HepG2 (cell line): Measurements from ENCODE around the gene ABTB2. TPM values are rescaled to one million over a fixed set of nuclear protein-coding genes. Genes with fewer than 3 reads are reported as not detected.

Experiments used
- ATAC-seq: fragments of 200-7000 bp; cut with Tn5 transposase; 3 replicates; pipeline ENCODE4 v1.9.1; 2020; ENCODE audit warnings: mild to moderate bottlenecking, moderate library complexity
- BruUV-seq: library from RNA; stranded (reverse); fragments of 400-500 nt; replicated peaks from 2 replicates; lab custom pipeline; 2021; lab: Mats Ljungman, UMichigan
- CTCF ChIA-PET: fragments of 300-600 bp; formaldehyde crosslinking; extraction: SDS; loops from one replicate; lab custom pipeline; 2021; ENCODE audit warnings: low total read pairs, inconsistent platforms, low intra/inter-chr PET ratio; lab: Yijun Ruan, JAX
- POLR2A ChIA-PET: fragments of 350-600 bp; sonication (Branson Sonifier 250); formaldehyde crosslinking; loops from one replicate; lab custom pipeline; 2020; ENCODE audit warnings: antibody characterized with exemption, inconsistent platforms; lab: Yijun Ruan, JAX
- DNase-seq: peaks from one replicate; pipeline ENCODE4 v3.0.0-alpha.2; 2015; ENCODE audit warnings: low spot score
- FAIRE-seq: peaks from 3 replicates; lab custom pipeline; 2011; peaks lifted over from hg19 to GRCh38; lab: Jason Lieb, UNC
- H2AFZ ChIP-seq: one replicate; pipeline ENCODE4 v1.6.1; 2011; ENCODE audit warnings: low read length, inconsistent platforms
- H3K27ac ChIP-seq: fragments of 300-600 bp; 3 replicates; pipeline ENCODE4 v1.8.0; 2011; ENCODE audit warnings: mixed run types, mild to moderate bottlenecking, mixed read lengths, low read length, inconsistent platforms; ENCODE audit not compliant: insufficient read depth; ENCODE audit errors: extremely low read length
- H3K27me3 ChIP-seq, 2 experiments: fragments of 200-600 bp in 1 of 2; 2 replicates in 1 of 2; 3 replicates in 1 of 2; pipeline versions ENCODE4 v1.6.0 to v1.8.0; 2011; ENCODE audit warnings: low read length in 2 of 2, mild to moderate bottlenecking in 2 of 2, moderate library complexity in 2 of 2, inconsistent platforms in 1 of 2; ENCODE audit not compliant: insufficient read depth in 2 of 2, control insufficient read depth in 1 of 2
- H3K36me3 ChIP-seq, 2 experiments: fragments of 200-600 bp in 1 of 2; replicated peaks in 1 of 2; 2 replicates in 1 of 2; 3 replicates in 1 of 2; pipeline versions ENCODE4 v1.5.1 to v1.8.0; 2011; ENCODE audit warnings: low read length in 2 of 2, inconsistent platforms in 1 of 2; ENCODE audit not compliant: insufficient read depth in 2 of 2, control insufficient read depth in 1 of 2
- H3K4me1 ChIP-seq: 2 replicates; pipeline ENCODE4 v1.5.1; 2012; ENCODE audit warnings: low read length, inconsistent platforms; ENCODE audit not compliant: insufficient read depth
- H3K4me2 ChIP-seq: 2 replicates; pipeline ENCODE4 v1.6.0; 2011; ENCODE audit warnings: low read depth, low read length, inconsistent platforms
- H3K4me3 ChIP-seq, 3 experiments: fragments of 200-600 bp in 1 of 3; sonication (generic), shearing (Covaris generic) in 1 of 3; replicated peaks in 1 of 3; 2 replicates each; pipeline ENCODE4 v1.5.1; 2011 to 2016; ENCODE audit warnings: low read length in 3 of 3, inconsistent platforms in 2 of 3, low read depth in 2 of 3, mild to moderate bottlenecking in 2 of 3, control low read depth in 1 of 3, mixed read lengths in 1 of 3; ENCODE audit not compliant: insufficient read depth in 1 of 3
- H3K79me2 ChIP-seq: one replicate; pipeline ENCODE4 v1.6.1; 2011; ENCODE audit warnings: low read length, inconsistent platforms; ENCODE audit not compliant: insufficient read depth
- H3K9ac ChIP-seq: 2 replicates; pipeline ENCODE4 v1.6.0; 2011; ENCODE audit warnings: mild to moderate bottlenecking, low read depth, low read length, inconsistent platforms; ENCODE audit not compliant: insufficient read depth
- H3K9me3 ChIP-seq: 2 replicates; pipeline ENCODE4 v1.5.1; 2012; ENCODE audit warnings: mild to moderate bottlenecking, low read length
- H4K20me1 ChIP-seq: 2 replicates; pipeline ENCODE4 v1.6.0; 2011; ENCODE audit warnings: inconsistent platforms, mild to moderate bottlenecking, low read length, moderate library complexity; ENCODE audit not compliant: insufficient read depth
- HNRNPLL ChIP-seq: fragments of 200-400 bp; formaldehyde crosslinking; IDR thresholded peaks from 2 replicates; pipeline ENCODE4 v1.6.1; 2017; ENCODE audit warnings: mild to moderate bottlenecking, low read depth, low read length; ENCODE audit not compliant: poor library complexity, severe bottlenecking
- KLF15 ChIP-seq: sonication (generic); formaldehyde crosslinking; IDR thresholded peaks from 2 replicates; pipeline ENCODE4 v1.8.1; 2023; ENCODE audit warnings: borderline replicate concordance, mild to moderate bottlenecking, inconsistent platforms, missing genetic modification reagents, mixed read lengths
- MIER2 ChIP-seq: IDR thresholded peaks from 2 replicates; pipeline ENCODE4 v1.6.1; 2016; ENCODE audit warnings: missing biosample characterization, missing genetic modification reagents
- SUZ12 ChIP-seq: fragments of 150-350 bp; IDR thresholded peaks from 2 replicates; pipeline ENCODE4 v1.6.1; 2014; ENCODE audit warnings: low read depth, low read length
- ZNF44 ChIP-seq: sonication (generic); formaldehyde crosslinking; IDR thresholded peaks from 2 replicates; pipeline ENCODE4 v1.5.1; 2020; ENCODE audit warnings: mild to moderate bottlenecking, missing genetic modification reagents
- ZNF614 ChIP-seq: IDR thresholded peaks from 2 replicates; pipeline ENCODE4 v1.6.1; 2018; ENCODE audit warnings: missing biosample characterization, missing genetic modification reagents, inconsistent platforms, borderline replicate concordance
- ZSCAN20 ChIP-seq: sonication (generic); formaldehyde crosslinking; IDR thresholded peaks from 2 replicates; pipeline ENCODE4 v1.4.0; 2020; ENCODE audit warnings: missing genetic modification reagents, mild to moderate bottlenecking, borderline replicate concordance
- WGBS: methylation state at CpG from one replicate; pipeline ENCODE4 v1.1.6; 2017; ENCODE audit warnings: low lambda C conversion rate; 5-methylcytosine and 5-hydroxymethylcytosine counted together
- in situ Hi-C: cut with HindIII; loops from 2 replicates; pipeline ENCODE4 v1.10.0; 2017; ENCODE audit warnings: low pct_unique_long_range_greater_than_20kb; ENCODE audit not compliant: extremely low pct_ligation_motif_present
- intact Hi-C: fragments of 100-400 bp; cut with micrococcal nuclease; formaldehyde crosslinking; loops from one replicate; pipeline ENCODE4 v1.10.0; 2022; ENCODE audit not compliant: unreplicated experiment
- polyA plus RNA-seq, 8 experiments: library from polyadenylated mRNA; depleted of rRNA in 3 of 8; stranded (reverse) in 7 of 8; unstranded in 1 of 8; fragments of >200 nt; fragmentation: Illumina TruSeq in 4 of 8; extraction: Trizol in 4 of 8; gene quantifications; 2 replicates each; pipeline versions ENCODE4 v1.2.1 to v1.2.3, GENCODE V29; 2011 to 2016; ENCODE audit warnings: low read depth in 4 of 8, missing spikeins in 1 of 8, mixed read lengths in 1 of 8; ENCODE audit not compliant: insufficient read depth in 1 of 8
- total RNA-seq, 5 experiments: library from RNA; depleted of rRNA; stranded (reverse); fragments of >200 nt; fragmentation: Illumina TruSeq; extraction: Trizol; gene quantifications; 2 replicates each; pipeline ENCODE4 v1.2.3, GENCODE V29; 2016; ENCODE audit warnings: low read depth in 1 of 5
- TF ChIP-seq, protein P1 (sequence below): sonication (generic); formaldehyde crosslinking; IDR thresholded peaks from 2 replicates; pipeline ENCODE4 v1.4.0; 2020; ENCODE audit warnings: missing genetic modification reagents
- TF ChIP-seq, protein P2 (sequence below): sonication (generic); formaldehyde crosslinking; IDR thresholded peaks from 2 replicates; pipeline ENCODE4 v1.9.0; 2022; ENCODE audit warnings: low read depth, missing genetic modification reagents
- TF ChIP-seq, protein P3 (sequence below): sonication (generic); formaldehyde crosslinking; conservative IDR thresholded peaks from 2 replicates; pipeline ENCODE4 v1.8.0; 2022; ENCODE audit warnings: low read depth, missing genetic modification reagents

Gene ABTB2
- total and polyA plus RNA-seq, 2 of the 13 experiments (the other 11 are each of a cell fraction or from before 2014, with no cell fraction given): 5.1 to 15.4 TPM

DNA sequence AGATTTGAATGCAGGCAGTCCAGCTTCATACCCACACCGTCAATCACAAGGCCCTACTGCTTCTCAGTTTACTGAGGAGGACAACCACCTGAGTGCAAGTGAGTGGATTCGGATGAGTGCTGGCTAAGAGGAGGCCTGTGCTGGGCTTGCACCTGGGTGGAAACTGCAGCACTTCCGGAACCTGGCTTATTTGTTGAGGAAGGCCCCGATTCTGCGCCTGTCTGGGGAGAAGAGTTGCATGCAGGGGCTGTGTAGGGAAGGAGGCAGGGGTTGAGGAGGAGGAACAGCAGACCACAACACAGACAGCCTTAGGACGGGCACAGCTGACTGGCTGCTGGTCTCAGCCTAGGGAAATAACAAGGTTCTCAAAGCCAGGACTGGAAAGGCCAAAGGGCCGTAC is 20.8 kb downstream of the ABTB2 start:
- peaks cover 78% of the 10 kb centered on the region for H3K79me2 ChIP-seq
- H3K27me3 ChIP-seq: no peaks in the 10 kb centered on the region
- H3K9me3 ChIP-seq: no peaks in the 10 kb centered on the region
- H3K4me1 ChIP-seq: peaks cover 99% of the 10 kb centered on the region
- H3K4me2 ChIP-seq: no peak overlapping the region
- ATAC-seq (no peak), DNase-seq (no peak)
- no peaks in the 10 kb centered on the region for H4K20me1 ChIP-seq
- in situ Hi-C loops (no loop called here), intact Hi-C loops (no loop called here)
- CTCF ChIA-PET: no interaction called here
- 92% methylated on average over 7 of the region's 7 CpGs for WGBS
- H3K9ac ChIP-seq: no peak overlapping the region
- H3K36me3 ChIP-seq: no peaks in the 10 kb centered on the region
- no peak overlapping the region for H2AFZ ChIP-seq
- no TSS peak for BruUV-seq
- no peak for TF ChIP-seq ZNF614 (CRISPR knock-in tag)
- TF ChIP-seq ZSCAN20 (CRISPR knock-in tag): no peak
- TF ChIP-seq HNRNPLL: no peak
- no peak for TF ChIP-seq SUZ12
- TF ChIP-seq, all 625 proteins: peak for 0
- POLR2A ChIA-PET: no interaction called here
- Histone ChIP-seq H3K27ac (no peak overlapping the region), H3K4me3 (no peak overlapping the region)
- no peak for FAIRE-seq

DNA sequence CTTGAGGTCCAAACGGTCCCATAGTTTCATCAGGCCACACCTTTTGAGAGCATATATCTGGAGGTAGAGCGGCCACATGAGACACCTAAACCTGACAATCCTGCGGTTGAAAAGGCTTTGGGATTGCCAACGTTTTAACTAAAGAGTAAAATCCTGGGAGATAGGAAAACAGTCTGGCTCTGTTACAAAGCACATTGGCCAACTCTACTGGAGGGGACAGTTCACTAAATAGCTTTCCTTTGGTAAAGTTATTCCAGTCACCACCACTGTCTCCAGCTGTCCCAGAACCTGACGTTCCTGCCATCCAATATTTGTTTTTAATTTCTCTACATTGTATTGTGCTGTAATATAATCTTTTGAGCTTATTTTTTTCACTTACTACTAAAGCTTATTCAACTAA is 22.0 kb downstream of the ABTB2 start:
- intact Hi-C loops: no loop called here
- H4K20me1 ChIP-seq: no peaks in the 10 kb centered on the region
- no peak overlapping the region for H3K9ac ChIP-seq
- H3K9me3 ChIP-seq: no peaks in the 10 kb centered on the region
- H3K27me3 ChIP-seq: no peaks in the 10 kb centered on the region
- ATAC-seq (no peak), FAIRE-seq (no peak), DNase-seq (no peak)
- 76% methylated on average over 5 of the region's 5 CpGs for WGBS
- in situ Hi-C loops: no loop called here
- H3K4me3 ChIP-seq: no peak overlapping the region
- CTCF ChIA-PET: no interaction called here
- H3K27ac ChIP-seq: no peak overlapping the region
- H3K36me3 ChIP-seq: no peaks in the 10 kb centered on the region
- BruUV-seq: no TSS peak
- peaks cover 99% of the 10 kb centered on the region for H3K4me1 ChIP-seq
- no peak overlapping the region for H3K4me2 ChIP-seq
- H2AFZ ChIP-seq: no peak overlapping the region
- POLR2A ChIA-PET: no interaction called here
- peaks cover 69% of the 10 kb centered on the region for H3K79me2 ChIP-seq
- TF ChIP-seq KLF15 (CRISPR knock-in tag) (no peak), MIER2 (CRISPR knock-in tag) (no peak), ZNF44 (no peak)
- TF ChIP-seq, protein P1, sequence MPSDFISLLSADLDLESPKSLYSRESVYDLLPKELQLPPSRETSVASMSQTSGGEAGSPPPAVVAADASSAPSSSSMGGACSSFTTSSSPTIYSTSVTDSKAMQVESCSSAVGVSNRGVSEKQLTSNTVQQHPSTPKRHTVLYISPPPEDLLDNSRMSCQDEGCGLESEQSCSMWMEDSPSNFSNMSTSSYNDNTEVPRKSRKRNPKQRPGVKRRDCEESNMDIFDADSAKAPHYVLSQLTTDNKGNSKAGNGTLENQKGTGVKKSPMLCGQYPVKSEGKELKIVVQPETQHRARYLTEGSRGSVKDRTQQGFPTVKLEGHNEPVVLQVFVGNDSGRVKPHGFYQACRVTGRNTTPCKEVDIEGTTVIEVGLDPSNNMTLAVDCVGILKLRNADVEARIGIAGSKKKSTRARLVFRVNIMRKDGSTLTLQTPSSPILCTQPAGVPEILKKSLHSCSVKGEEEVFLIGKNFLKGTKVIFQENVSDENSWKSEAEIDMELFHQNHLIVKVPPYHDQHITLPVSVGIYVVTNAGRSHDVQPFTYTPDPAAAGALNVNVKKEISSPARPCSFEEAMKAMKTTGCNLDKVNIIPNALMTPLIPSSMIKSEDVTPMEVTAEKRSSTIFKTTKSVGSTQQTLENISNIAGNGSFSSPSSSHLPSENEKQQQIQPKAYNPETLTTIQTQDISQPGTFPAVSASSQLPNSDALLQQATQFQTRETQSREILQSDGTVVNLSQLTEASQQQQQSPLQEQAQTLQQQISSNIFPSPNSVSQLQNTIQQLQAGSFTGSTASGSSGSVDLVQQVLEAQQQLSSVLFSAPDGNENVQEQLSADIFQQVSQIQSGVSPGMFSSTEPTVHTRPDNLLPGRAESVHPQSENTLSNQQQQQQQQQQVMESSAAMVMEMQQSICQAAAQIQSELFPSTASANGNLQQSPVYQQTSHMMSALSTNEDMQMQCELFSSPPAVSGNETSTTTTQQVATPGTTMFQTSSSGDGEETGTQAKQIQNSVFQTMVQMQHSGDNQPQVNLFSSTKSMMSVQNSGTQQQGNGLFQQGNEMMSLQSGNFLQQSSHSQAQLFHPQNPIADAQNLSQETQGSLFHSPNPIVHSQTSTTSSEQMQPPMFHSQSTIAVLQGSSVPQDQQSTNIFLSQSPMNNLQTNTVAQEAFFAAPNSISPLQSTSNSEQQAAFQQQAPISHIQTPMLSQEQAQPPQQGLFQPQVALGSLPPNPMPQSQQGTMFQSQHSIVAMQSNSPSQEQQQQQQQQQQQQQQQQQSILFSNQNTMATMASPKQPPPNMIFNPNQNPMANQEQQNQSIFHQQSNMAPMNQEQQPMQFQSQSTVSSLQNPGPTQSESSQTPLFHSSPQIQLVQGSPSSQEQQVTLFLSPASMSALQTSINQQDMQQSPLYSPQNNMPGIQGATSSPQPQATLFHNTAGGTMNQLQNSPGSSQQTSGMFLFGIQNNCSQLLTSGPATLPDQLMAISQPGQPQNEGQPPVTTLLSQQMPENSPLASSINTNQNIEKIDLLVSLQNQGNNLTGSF (CRISPR knock-in tag): no peak
- TF ChIP-seq, protein P2, sequence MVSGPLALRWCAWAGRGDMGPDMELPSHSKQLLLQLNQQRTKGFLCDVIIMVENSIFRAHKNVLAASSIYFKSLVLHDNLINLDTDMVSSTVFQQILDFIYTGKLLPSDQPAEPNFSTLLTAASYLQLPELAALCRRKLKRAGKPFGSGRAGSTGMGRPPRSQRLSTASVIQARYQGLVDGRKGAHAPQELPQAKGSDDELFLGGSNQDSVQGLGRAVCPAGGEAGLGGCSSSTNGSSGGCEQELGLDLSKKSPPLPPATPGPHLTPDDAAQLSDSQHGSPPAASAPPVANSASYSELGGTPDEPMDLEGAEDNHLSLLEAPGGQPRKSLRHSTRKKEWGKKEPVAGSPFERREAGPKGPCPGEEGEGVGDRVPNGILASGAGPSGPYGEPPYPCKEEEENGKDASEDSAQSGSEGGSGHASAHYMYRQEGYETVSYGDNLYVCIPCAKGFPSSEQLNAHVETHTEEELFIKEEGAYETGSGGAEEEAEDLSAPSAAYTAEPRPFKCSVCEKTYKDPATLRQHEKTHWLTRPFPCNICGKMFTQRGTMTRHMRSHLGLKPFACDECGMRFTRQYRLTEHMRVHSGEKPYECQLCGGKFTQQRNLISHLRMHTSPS: no peak
- TF ChIP-seq, protein P3, sequence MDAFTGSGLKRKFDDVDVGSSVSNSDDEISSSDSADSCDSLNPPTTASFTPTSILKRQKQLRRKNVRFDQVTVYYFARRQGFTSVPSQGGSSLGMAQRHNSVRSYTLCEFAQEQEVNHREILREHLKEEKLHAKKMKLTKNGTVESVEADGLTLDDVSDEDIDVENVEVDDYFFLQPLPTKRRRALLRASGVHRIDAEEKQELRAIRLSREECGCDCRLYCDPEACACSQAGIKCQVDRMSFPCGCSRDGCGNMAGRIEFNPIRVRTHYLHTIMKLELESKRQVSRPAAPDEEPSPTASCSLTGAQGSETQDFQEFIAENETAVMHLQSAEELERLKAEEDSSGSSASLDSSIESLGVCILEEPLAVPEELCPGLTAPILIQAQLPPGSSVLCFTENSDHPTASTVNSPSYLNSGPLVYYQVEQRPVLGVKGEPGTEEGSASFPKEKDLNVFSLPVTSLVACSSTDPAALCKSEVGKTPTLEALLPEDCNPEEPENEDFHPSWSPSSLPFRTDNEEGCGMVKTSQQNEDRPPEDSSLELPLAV (CRISPR knock-in tag): no peak
